ENCODE data around the gene LMAN1L.

The LMAN1L gene

DNA sequence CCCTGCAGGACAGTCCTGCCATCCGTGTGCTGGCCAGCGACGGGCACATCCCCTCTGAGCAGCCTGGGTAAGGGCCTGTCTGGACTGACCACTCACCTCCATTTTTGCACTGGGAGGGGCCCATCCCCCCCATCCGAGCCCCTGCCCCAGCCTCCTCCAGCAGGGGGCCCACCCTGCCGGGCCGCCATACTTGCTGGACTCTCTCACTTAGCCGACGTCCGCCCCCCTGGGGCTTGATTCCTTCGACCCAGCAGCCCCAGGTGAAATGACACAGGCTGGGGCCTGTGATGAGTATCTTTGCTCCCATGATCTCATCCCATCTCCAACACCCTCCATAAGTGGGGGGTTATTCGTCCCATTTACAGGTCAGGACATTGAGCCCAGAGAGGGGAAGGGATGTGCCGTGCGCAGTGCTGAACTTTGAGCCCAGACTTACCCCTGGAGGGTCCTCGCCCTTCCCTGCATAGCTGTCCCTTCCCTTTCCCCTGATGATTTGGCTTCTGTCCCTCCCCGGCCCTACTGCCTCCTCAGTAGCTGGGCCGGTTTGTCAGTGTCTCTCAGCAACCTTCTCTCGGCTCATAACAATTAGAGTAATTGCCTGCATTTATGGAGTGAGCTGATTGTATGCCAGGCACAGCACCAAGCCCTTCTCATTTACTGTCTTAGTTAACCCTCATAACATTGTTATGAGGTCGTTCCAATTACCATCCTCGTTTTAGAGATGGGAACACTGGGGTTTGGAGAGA lies 4.2 kb downstream of the LMAN1L start:
- no peak for DNase-seq (ENCODE audit: low read depth)

- DNase-seq (ENCODE audit: low read depth), result no peak
Measured at GRCh38 chr15:74817370-74817737, 4.7 kb downstream of the LMAN1L start.

DNA sequence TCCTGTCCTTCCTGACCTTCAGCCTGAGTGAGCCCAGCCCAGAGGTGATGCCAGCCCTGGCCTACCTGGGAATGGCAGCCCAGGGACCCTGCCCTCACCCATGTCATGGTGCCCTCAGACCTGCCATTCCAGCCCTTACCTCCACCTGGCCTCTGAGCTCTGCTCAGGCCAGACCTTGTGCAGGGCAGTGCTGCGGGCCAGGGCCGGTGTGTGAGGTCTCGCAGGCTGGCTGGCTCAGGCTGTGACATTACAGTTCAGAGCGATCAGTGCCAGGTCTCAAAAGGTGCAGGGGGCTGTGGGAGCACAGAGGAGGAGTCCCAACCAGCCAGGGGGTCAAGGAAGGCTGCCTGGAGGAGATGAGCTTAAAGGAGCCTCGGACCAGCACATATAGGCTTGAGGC lies 7.4 kb downstream of the LMAN1L start:
- DNase-seq (ENCODE audit: low read depth), result no peak

DNA sequence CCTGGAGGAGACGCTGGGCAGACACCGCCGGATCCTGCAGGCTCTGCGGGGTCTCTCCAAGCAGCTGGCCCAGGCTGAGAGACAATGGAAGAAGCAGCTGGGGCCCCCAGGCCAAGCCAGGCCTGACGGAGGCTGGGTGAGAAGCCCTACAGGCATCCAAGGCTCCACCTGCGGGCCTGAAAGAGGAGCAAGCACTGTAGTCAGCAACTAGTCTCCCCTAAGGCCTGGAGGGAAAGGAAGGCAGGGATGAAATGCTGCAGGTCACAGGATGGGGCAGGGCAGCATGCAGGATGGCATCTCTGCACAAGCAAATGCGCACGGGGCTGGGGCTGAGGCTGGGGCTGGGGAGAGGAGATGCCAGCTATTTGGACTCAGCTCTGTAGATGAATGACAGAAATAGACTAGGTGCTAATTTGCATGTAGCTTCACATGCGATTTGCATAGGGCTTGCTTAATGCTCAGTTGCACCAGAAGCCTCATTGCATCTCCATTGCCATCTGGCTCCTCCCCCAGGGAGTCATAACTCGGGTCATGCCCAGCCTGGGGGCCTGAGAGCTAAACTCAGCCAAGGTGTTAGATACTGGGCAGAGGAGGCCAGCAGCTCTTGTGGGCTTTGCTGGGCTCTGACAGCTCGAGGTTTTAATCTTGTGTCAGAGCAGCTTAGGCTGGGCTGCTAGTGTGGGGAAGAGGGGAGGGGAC lies 8.6 kb downstream of the LMAN1L start:
- DNase-seq (ENCODE audit: low read depth), result no peak

DNA sequence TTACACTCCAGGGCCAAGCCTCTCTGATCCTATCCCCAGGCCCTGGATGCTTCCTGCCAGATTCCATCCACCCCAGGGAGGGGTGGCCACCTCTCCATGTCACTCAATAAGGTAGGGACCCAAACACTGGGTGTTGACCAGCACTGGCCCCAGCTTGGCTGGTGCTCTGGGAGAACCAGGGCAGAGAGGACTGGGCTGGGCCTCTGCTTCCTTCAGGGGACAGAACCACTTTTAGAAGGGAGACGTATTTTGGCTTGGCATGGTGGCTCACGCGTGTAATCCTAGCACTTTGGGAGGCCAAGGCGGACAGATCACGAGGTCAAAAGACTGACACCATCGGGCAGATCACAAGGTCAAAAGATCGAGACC lies 9.1 kb downstream of the LMAN1L start:
- DNase-seq (ENCODE audit: low read depth), result no peak

- DNase-seq (ENCODE audit: low read depth), result no peak
Measured at GRCh38 chr15:74822233-74822632, 9.6 kb downstream of the LMAN1L start.

DNA sequence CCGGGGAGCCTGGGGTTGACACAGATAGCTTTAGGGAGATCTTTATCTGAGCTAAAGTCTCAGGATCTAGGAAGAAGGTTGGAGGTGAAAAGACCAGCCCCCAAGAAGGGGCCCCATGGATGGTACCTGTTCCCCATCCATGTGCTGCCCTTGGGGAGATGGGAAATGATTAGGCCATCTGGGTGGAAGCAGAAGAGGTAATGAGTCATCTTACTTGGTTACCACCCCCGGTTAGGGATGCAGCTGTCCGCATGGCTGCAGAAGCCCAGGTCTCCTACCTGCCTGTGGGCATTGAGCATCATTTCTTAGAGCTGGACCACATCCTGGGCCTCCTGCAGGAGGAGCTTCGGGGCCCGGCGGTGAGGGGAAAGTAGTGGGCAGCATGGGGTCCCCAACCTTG lies 10.7 kb downstream of the LMAN1L start:
- DNase-seq (ENCODE audit: low read depth), result no peak

DNA sequence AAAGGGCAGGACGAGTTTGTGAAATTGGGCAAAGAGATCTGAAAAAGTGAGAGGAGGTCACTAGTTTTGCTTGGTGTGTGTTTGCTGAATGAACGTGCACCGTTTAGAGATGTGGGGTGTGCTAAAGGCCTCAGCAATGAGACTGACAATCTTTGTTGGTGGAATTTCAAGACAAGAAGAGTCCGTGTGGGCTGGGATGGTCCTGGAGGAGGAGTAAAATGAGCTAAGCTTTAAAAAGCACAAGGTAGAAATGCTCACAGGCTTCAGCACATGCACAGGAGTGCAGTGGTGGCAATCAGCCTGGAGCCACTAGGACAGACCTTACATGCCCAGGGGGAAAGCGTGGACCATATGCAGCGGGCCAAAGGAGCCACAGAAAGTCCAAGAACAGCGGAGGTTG lies 12.3 kb downstream of the LMAN1L start:
- no peak for DNase-seq (ENCODE audit: low read depth)

GRCh38 chr15:74825866-74826265 lies 13.2 kb downstream of the LMAN1L start:
- no peak for DNase-seq (ENCODE audit: low read depth)

GRCh38 chr15:74826364-74826819 lies 13.8 kb downstream of the LMAN1L start, which contains the start of gene CPLX3:
TSS of gene CPLX3 (plus strand) at chr15:74826627. CDS start at chr15:74826704, 77 bp downstream.
- no peak for DNase-seq (ENCODE audit: low read depth)

- no peak for DNase-seq (ENCODE audit: low read depth)
Measured at GRCh38 chr15:74826921-74827320, 14.3 kb downstream of the LMAN1L start.

- no peak for DNase-seq (ENCODE audit: low read depth)
Measured at GRCh38 chr15:74827614-74828013, 15.0 kb downstream of the LMAN1L start.

GRCh38 chr15:74828835-74829234 lies 16.2 kb downstream of the LMAN1L start:
- DNase-seq (ENCODE audit: low read depth), result no peak

DNA sequence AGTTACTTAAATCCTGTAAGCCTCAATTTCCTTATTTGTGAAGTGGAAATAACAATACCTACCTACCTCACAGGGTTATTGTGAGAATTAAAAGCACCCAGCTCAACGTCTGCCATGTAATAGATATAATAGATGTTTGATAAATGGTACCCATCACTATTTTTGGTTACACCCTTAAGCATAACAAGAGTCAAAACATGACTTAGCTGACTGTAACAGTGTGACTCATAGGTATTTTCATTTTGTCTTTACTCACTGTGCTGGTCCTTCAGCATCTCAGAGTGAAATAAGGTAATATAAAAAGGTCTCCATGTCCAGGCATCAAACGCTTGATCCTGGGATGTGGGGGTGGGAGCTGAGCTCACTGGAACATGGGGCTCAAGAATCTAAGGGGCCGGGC lies 16.9 kb downstream of the LMAN1L start:
- DNase-seq (ENCODE audit: low read depth), result no peak

GRCh38 chr15:74829991-74830390 lies 17.4 kb downstream of the LMAN1L start:
- no peak for DNase-seq (ENCODE audit: low read depth)

- DNase-seq (ENCODE audit: low read depth), result no peak
Measured at GRCh38 chr15:74830868-74831267, 18.2 kb downstream of the LMAN1L start.

DNA sequence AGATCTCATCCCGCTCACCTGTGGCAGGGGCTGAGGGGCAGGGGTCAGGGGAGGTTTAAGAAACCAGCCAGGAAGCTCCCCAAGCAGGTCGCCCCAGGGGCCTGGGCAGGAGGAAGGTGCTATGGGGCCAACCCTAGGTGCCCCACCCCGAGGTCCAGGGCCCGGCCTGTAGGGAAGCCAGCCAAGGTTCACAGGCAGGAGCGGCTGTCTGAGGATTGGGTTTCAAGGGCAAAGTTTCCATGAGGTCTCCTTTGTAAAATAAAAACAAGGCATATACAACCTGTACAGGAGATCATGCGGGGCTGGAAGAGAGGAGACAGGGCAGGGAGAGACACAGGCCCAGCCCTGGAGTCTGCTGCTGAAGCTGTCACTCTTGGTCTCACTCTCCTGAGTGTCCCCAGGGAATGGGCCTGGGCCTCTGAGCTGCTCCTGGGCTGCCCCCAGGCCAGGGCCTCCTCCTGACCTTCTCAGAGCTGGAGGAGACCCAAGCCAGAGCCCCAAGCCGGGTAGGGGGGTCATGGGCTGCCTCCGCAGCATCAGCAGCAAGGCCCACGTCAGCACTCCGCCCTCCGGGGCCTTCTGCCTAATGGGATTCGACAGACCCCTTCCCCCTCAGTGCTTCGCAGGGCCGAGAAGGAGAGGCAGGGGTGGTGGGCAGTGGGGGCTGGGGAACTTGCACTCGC lies 19.3 kb downstream of the LMAN1L start:
- DNase-seq (ENCODE audit: low read depth), result no peak

GRCh38 chr15:74832826-74833225 lies 20.2 kb downstream of the LMAN1L start:
- no peak for DNase-seq (ENCODE audit: low read depth)

GRCh38 chr15:74833376-74834107 lies 20.9 kb downstream of the LMAN1L start:
- DNase-seq (ENCODE audit: low read depth), result no peak

DNA sequence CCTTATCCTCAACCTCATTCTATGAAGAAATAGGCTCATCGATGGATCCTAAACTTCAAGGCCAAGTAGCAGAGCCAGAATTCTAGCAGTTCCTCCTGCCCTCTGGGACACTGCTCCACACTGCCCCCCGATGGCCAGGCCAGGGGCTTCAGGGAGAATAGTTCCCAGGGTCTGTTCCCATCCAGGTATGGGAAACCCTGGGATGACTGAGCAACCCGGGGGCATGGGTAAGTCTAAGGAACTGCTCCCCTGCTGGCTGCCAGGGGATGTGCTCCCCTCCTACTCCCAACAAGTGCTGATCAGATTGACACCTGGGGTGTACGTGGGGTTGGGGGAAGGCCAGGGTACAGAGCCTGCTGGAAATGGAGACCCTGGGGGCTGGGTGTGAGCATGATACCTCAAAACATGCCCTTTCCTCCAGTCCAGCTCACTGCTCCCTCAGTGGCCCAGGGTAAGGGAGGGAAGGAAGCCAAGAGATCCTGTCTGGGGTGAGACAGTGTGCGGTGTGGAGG lies 22.7 kb downstream of the LMAN1L start:
- no peak for DNase-seq (ENCODE audit: low read depth)

DNA sequence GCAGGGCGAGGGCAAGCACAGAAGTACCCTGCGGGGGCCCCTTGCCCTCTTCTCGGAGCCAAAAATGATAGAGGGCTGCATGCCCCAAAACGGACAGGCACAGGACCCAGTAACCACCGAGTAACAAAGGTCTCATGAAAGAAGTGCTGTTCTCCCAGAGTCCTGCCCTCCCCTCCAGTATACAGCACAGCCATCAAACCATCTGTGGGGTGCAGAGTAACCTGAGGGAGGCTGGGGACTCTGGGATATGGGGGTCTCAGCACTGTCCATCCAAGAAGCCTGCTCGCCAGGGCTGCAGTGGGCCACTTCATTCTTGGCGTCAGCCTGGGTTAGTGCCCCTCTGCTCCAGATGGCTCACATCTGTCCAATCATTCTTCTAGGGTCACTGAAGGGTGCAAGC lies 24.2 kb downstream of the LMAN1L start:
- DNase-seq (ENCODE audit: low read depth), result no peak

- DNase-seq (ENCODE audit: low read depth), result no peak
Measured at GRCh38 chr15:74837482-74838136, 25.0 kb downstream of the LMAN1L start.

Data from activated gamma-delta T cell treated with anti-CD3 and anti-CD28 coated beads, Interleukin-2, amount 50 U/mL, for 16 hours (primary cell).